ENCODE results near the gene BSDC1. TPM values are rescaled to one million over a fixed set of nuclear protein-coding genes. Genes with fewer than 3 reads are reported as not detected.

BSDC1 gene
- total RNA-seq, 1 experiment from 2014 or later, result 47.0 TPM

- intact Hi-C loops (cut with micrococcal nuclease), result no loop called here
- DNase-seq (ENCODE audit: low read depth, low spot score) (no peak), ATAC-seq (no peak)
- Histone ChIP-seq H3K9ac (ENCODE audit: low read length) (no peak overlapping the region), H3K9me3 (ENCODE audit: control insufficient read depth in 1 of 2, insufficient read depth in 1 of 2, low read depth in 1 of 2, low read length in 2 of 2) (no peaks in the 10 kb centered on the region), H3K4me3 (replicated peaks in 1 of 2; ENCODE audit: low read depth in 1 of 2, low read length in 2 of 2) (no peak overlapping the region), H3K36me3 (ENCODE audit: control insufficient read depth in 1 of 2, insufficient read depth in 2 of 2, low read length in 2 of 2) (peaks cover 0 to 22% of the 10 kb centered on the region in 2 experiments; a peak in 2 of 4 replicates), H3K4me2 (ENCODE audit: low read length) (no peak overlapping the region), H3K27ac (ENCODE audit: low read depth, low read length) (no peak overlapping the region), H3K27me3 (ENCODE audit: insufficient read depth, low read length) (no peaks in the 10 kb centered on the region), H2AFZ (ENCODE audit: low read depth, low read length, poor library complexity, severe bottlenecking) (no peak overlapping the region), H3K9me2 (ENCODE audit: insufficient read depth) (no peaks in the 10 kb centered on the region), H3K79me2 (ENCODE audit: insufficient read depth, low read length) (peaks cover 22% of the 10 kb centered on the region), H4K20me1 (ENCODE audit: insufficient read depth) (no peaks in the 10 kb centered on the region), H3K4me1 (ENCODE audit: control insufficient read depth in 1 of 2, insufficient read depth in 2 of 2, low read length in 2 of 2) (peaks cover 0 to 11% of the 10 kb centered on the region in 2 experiments; a peak in 3 of 4 replicates)
- ChIA-PET POLR2A (no interaction called here), CTCF (no interaction called here), RAD21 (ENCODE audit: low non-redundant PET in 1 of 2, low total read pairs in 2 of 2, uncharacterized antibody in 2 of 2, unreplicated experiment in 2 of 2) (no interaction called here)
- no TSS peak for BruUV-seq (replicated peaks)
- no peak for TF ChIP-seq ZFX (IDR thresholded peaks at IDR 0.05)
- no peak for TF ChIP-seq SIN3A (IDR thresholded peaks at IDR 0.05; ENCODE audit: low read depth)
- no peak for TF ChIP-seq EZH2phosphoT487 (IDR thresholded peaks at IDR 0.05; ENCODE audit: borderline replicate concordance)
- TF ChIP-seq JUND (IDR thresholded peaks at IDR 0.05), result no peak
- TF ChIP-seq POLR2A (IDR thresholded peaks at IDR 0.05; ENCODE audit: borderline replicate concordance, extremely low read depth, insufficient read depth, insufficient read length), result no peak
- no peak for TF ChIP-seq ATF3 (IDR thresholded peaks at IDR 0.05)
- no peak for TF ChIP-seq CBX3 (IDR thresholded peaks at IDR 0.05; ENCODE audit: low read depth)
- TF ChIP-seq EZH2 (IDR thresholded peaks at IDR 0.05), result no peak
- no peak for TF ChIP-seq TCF7L2 (IDR thresholded peaks at IDR 0.05; ENCODE audit: borderline replicate concordance, extremely low read depth, insufficient read depth, insufficient read length)
- TF ChIP-seq CTCF (IDR thresholded peaks at IDR 0.05 in 2 of 3, conservative IDR thresholded peaks at IDR 0.05 in 1 of 3; ENCODE audit: borderline replicate concordance in 1 of 3, insufficient read depth in 1 of 3, low read depth in 2 of 3, low read length in 2 of 3), result no peak
- TF ChIP-seq SP1 (IDR thresholded peaks at IDR 0.05; ENCODE audit: low read depth), result no peak
These were observed 75.9 kb downstream of the BSDC1 start for GRCh38 chr1:32318127-32318869.

All from HCT116 (cell line).